K562 (cell line): ENCODE measurements around the gene STX12.

ENCODE experiments used
- CTBP1 ChIP-seq: fragments of 450-650 bp; IDR thresholded peaks from 2 replicates; pipeline ENCODE4 v1.6.1; 2016; ENCODE audit warnings: borderline replicate concordance
- E2F1 ChIP-seq: sonication (generic); formaldehyde crosslinking; IDR thresholded peaks from 2 replicates; pipeline ENCODE4 v1.8.1; 2023; ENCODE audit warnings: mild to moderate bottlenecking, missing genetic modification reagents, moderate library complexity
- ZBTB7A ChIP-seq: IDR thresholded peaks from 2 replicates; pipeline ENCODE4 v1.6.1; 2011; ENCODE audit warnings: low read depth, mild to moderate bottlenecking, low read length, moderate library complexity, borderline replicate concordance; ENCODE audit not compliant: control insufficient read depth
- TF ChIP-seq, protein P1 (sequence below), 2 experiments: fragments of 450-650 bp in 1 of 2; sonication (generic) in 1 of 2; formaldehyde crosslinking in 1 of 2; IDR thresholded peaks in 1 of 2; conservative IDR thresholded peaks in 1 of 2; 2 replicates each; pipeline versions ENCODE4 v1.6.1 to v1.8.1; 2016 to 2023; ENCODE audit warnings: mild to moderate bottlenecking in 2 of 2, moderate library complexity in 2 of 2, inconsistent platforms in 1 of 2, missing genetic modification reagents in 1 of 2

DNA sequence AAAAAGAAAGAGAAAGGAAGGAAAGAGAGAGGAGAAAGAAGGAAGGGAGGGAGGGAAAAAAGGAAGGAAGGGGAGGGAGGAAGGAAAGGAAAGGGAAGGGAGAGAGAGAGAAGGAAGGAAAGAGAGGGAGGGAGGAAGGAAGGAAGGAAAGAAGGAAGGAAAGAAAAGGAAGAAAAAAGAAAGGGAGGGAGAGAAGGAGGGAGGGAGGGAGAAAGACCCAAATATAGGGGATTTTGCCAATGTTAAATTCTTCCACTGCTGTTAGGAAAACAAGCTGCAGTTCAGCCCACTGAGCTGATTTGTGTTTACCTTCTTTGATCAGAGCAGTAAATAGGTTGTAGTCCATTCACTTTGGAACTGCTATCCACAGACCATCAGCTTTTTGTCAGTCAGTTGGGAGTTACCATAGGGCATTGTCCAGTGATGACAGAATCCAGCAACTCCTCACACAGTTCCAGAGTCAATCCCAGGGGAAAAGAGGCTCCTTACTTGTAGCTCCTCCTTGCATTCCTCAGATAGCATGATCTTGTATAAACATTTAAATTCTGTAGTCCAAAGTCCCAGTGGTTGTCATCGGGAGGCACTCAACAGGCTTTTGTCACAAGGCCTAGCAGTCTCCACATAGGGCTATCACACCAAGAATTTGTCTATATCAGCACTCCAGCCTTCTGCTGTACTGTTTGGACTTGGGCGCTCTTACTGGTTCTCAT is 44.1 kb downstream of the STX12 start:
- no peak for TF ChIP-seq E2F1 (CRISPR knock-in tag)
- TF ChIP-seq CTBP1 = no peak
- TF ChIP-seq, protein P1, sequence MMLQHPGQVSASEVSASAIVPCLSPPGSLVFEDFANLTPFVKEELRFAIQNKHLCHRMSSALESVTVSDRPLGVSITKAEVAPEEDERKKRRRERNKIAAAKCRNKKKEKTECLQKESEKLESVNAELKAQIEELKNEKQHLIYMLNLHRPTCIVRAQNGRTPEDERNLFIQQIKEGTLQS (IDR thresholded peaks at IDR 0.05) = no peak
- TF ChIP-seq, protein P1 (CRISPR knock-in tag; conservative IDR thresholded peaks at IDR 0.05) = no peak
- no peak for TF ChIP-seq ZBTB7A
